GM23338 (cell line): ENCODE measurements around the gene VN1R5. TPM values are rescaled to one million over a fixed set of nuclear protein-coding genes. Genes with fewer than 3 reads are reported as not detected.

Experiments
- ATAC-seq: fragments of 200-7000 bp; cut with Tn5 transposase; 3 replicates; pipeline ENCODE4 v1.9.1; 2020
- DNase-seq: peaks from one replicate; pipeline ENCODE4 v3.0.0-alpha.2; 2015; ENCODE audit warnings: low spot score
- H2AFZ ChIP-seq: fragments of 200-600 bp; sonication (generic); 2 replicates; pipeline ENCODE4 v1.8.0; 2016; ENCODE audit warnings: antibody characterized with exemption, mild to moderate bottlenecking, moderate library complexity
- H3F3A ChIP-seq: fragments of 200-600 bp; sonication (generic); replicated peaks from 2 replicates; pipeline ENCODE4 v1.8.0; 2017; ENCODE audit warnings: antibody characterized with exemption, mixed run types, low read depth
- H3K27ac ChIP-seq: fragments of 200-600 bp; sonication (generic); 2 replicates; pipeline ENCODE4 v1.6.1; 2016; ENCODE audit warnings: low read depth
- H3K27me3 ChIP-seq: fragments of 200-600 bp; sonication (generic); 2 replicates; pipeline ENCODE4 v1.8.0; 2016; ENCODE audit warnings: mild to moderate bottlenecking, mixed run types, moderate library complexity; ENCODE audit not compliant: insufficient read depth
- H3K36me3 ChIP-seq: fragments of 200-600 bp; sonication (generic); 2 replicates; pipeline ENCODE4 v1.8.0; 2016; ENCODE audit warnings: mild to moderate bottlenecking; ENCODE audit not compliant: insufficient read depth
- H3K4me1 ChIP-seq: fragments of 200-600 bp; sonication (generic); 2 replicates; pipeline ENCODE4 v1.8.0; 2016; ENCODE audit warnings: mild to moderate bottlenecking, moderate library complexity; ENCODE audit not compliant: insufficient read depth
- H3K4me2 ChIP-seq: fragments of 200-600 bp; sonication (generic); 2 replicates; pipeline ENCODE4 v1.7.1; 2017; ENCODE audit warnings: mixed run types
- H3K4me3 ChIP-seq: fragments of 200-600 bp; sonication (generic); 2 replicates; pipeline ENCODE4 v1.6.1; 2016; ENCODE audit warnings: mixed run types
- H3K79me2 ChIP-seq: fragments of 200-600 bp; sonication (generic); replicated peaks from 2 replicates; pipeline ENCODE4 v1.8.0; 2017; ENCODE audit warnings: mild to moderate bottlenecking; ENCODE audit not compliant: insufficient read depth
- H3K9me2 ChIP-seq: fragments of 200-600 bp; sonication (generic); 2 replicates; pipeline ENCODE4 v1.8.0; 2017; ENCODE audit not compliant: insufficient read depth
- H4K20me1 ChIP-seq: fragments of 200-600 bp; sonication (generic); replicated peaks from 2 replicates; pipeline ENCODE4 v1.8.0; 2017; ENCODE audit warnings: mild to moderate bottlenecking; ENCODE audit not compliant: insufficient read depth
- H3K27ac Mint-ChIP-seq: 2 replicates; pipeline ENCODE4 v1.8.0; 2020; ENCODE audit warnings: inconsistent platforms, mild to moderate bottlenecking, moderate library complexity, mixed read lengths
- H3K27me3 Mint-ChIP-seq: 3 replicates; pipeline ENCODE4 v1.8.0; 2022; ENCODE audit warnings: low read depth, mild to moderate bottlenecking, moderate library complexity, mixed read lengths, inconsistent platforms; ENCODE audit not compliant: insufficient read depth, poor library complexity
- H3K36me3 Mint-ChIP-seq: 3 replicates; pipeline ENCODE4 v1.8.0; 2021; ENCODE audit warnings: low read depth, mild to moderate bottlenecking, inconsistent platforms, moderate library complexity, mixed read lengths
- H3K4me1 Mint-ChIP-seq: 3 replicates; pipeline ENCODE4 v1.8.0; 2020; ENCODE audit warnings: mild to moderate bottlenecking, inconsistent platforms, mixed read lengths
- H3K4me3 Mint-ChIP-seq: 3 replicates; pipeline ENCODE4 v1.8.0; 2021; ENCODE audit warnings: moderate library complexity, mild to moderate bottlenecking, inconsistent platforms, mixed read lengths
- H3K9me3 Mint-ChIP-seq: 3 replicates; pipeline ENCODE4 v1.8.0; 2020; ENCODE audit warnings: moderate library complexity, mild to moderate bottlenecking, inconsistent platforms, mixed read lengths
- EZH2 ChIP-seq: fragments of 200-600 bp; sonication (generic); IDR thresholded peaks from one replicate; pipeline ENCODE4 v1.8.0; 2017; ENCODE audit warnings: antibody characterized with exemption, mild to moderate bottlenecking, low read depth; ENCODE audit not compliant: unreplicated experiment
- JUNB ChIP-seq: IDR thresholded peaks from one replicate; pipeline ENCODE4 v1.6.1; 2016; ENCODE audit warnings: antibody characterized with exemption; ENCODE audit not compliant: unreplicated experiment
- NANOG ChIP-seq: IDR thresholded peaks from 2 replicates; pipeline ENCODE4 v1.6.1; 2016; ENCODE audit warnings: antibody characterized with exemption, borderline replicate concordance
- POLR2AphosphoS5 ChIP-seq: IDR thresholded peaks from 2 replicates; pipeline ENCODE4 v1.6.1; 2016; ENCODE audit warnings: antibody characterized with exemption, low read depth
- REST ChIP-seq: IDR thresholded peaks from one replicate; pipeline ENCODE4 v1.6.1; 2018; ENCODE audit warnings: antibody characterized with exemption; ENCODE audit not compliant: unreplicated experiment
- STAT1 ChIP-seq: IDR thresholded peaks from one replicate; pipeline ENCODE4 v1.6.1; 2016; ENCODE audit warnings: antibody characterized with exemption; ENCODE audit not compliant: unreplicated experiment
- ZNF114 ChIP-seq: fragments of 250-450 bp; sonication (Bioruptor Pico); IDR thresholded peaks from 2 replicates; pipeline ENCODE4 v1.5.0; 2020; ENCODE audit warnings: mild to moderate bottlenecking, moderate library complexity
- ZNF331 ChIP-seq: fragments of 250-450 bp; sonication (Bioruptor Pico); IDR thresholded peaks from 2 replicates; pipeline ENCODE4 v1.5.0; 2020; ENCODE audit warnings: low read depth, mild to moderate bottlenecking, moderate library complexity
- ZNF462 ChIP-seq: fragments of 250-450 bp; sonication (Bioruptor Pico); IDR thresholded peaks from 2 replicates; pipeline ENCODE4 v1.5.0; 2020; ENCODE audit warnings: mild to moderate bottlenecking, moderate library complexity
- polyA plus RNA-seq: library from polyadenylated mRNA; unstranded; fragments of >200 nt; fragmentation: Nextera tagmentation; extraction: Ambion mirVana; gene quantifications from 2 replicates; pipeline ENCODE4 v1.2.1, GENCODE V29; 2016
- total RNA-seq: library from RNA; depleted of rRNA; stranded (reverse); fragments of >200 nt; shearing (Covaris generic); gene quantifications from 2 replicates; pipeline ENCODE4 v1.2.3, GENCODE V29; 2014

Gene VN1R5
- total and polyA plus RNA-seq, 2 experiments from 2014 or later: not detected

- Mint-ChIP-seq H3K36me3 (peaks cover 98% of the 10 kb centered on the region), H3K4me3 (no peak overlapping the region), H3K27ac (no peak overlapping the region), H3K4me1 (peaks cover 38% of the 10 kb centered on the region), H3K27me3 (peaks cover 4% of the 10 kb centered on the region), H3K9me3 (no peaks in the 10 kb centered on the region)
- Histone ChIP-seq H3K27me3 (no peaks in the 10 kb centered on the region), H3K27ac (no peak overlapping the region), H3K4me1 (peaks cover 34% of the 10 kb centered on the region), H3K4me3 (no peak overlapping the region), H4K20me1 (no peaks in the 10 kb centered on the region), H3K4me2 (no peak overlapping the region), H2AFZ (no peak overlapping the region), H3K36me3 (peaks cover 26% of the 10 kb centered on the region), H3K79me2 (no peaks in the 10 kb centered on the region), H3K9me2 (peaks cover 10% of the 10 kb centered on the region; the same call in 1 of the 2 replicates), H3F3A (peaks cover 7% of the 10 kb centered on the region)
- ATAC-seq (no peak), DNase-seq (no peak)
- TF ChIP-seq ZNF331 (CRISPR knock-in tag) (no peak), JUNB (no peak), POLR2AphosphoS5 (no peak), ZNF114 (CRISPR knock-in tag) (no peak)
Measured at GRCh38 chr1:247301176-247301540, 45.3 kb downstream of the VN1R5 start.

GRCh38 chr1:247303216-247303615 lies 47.3 kb downstream of the VN1R5 start:
- Mint-ChIP-seq H3K4me3 (no peak overlapping the region), H3K9me3 (no peaks in the 10 kb centered on the region), H3K27me3 (peaks cover 2% of the 10 kb centered on the region), H3K36me3 (peaks cover 97% of the 10 kb centered on the region), H3K27ac (no peak overlapping the region), H3K4me1 (peaks cover 18% of the 10 kb centered on the region)
- peaks cover 38% of the 10 kb centered on the region for H3K36me3 ChIP-seq
- DNase-seq (no peak), ATAC-seq (no peak)
- H3K4me1 ChIP-seq: peaks cover 13% of the 10 kb centered on the region
- no peaks in the 10 kb centered on the region for H3K9me2 ChIP-seq
- no peak for TF ChIP-seq REST
- no peak for TF ChIP-seq ZNF114 (CRISPR knock-in tag)
- no peak for TF ChIP-seq STAT1
- no peak for TF ChIP-seq EZH2
- H3K27ac ChIP-seq: no peak overlapping the region
- no peaks in the 10 kb centered on the region for H3K27me3 ChIP-seq
- no peak overlapping the region for H2AFZ ChIP-seq
- H3K4me2 ChIP-seq: no peak overlapping the region
- no peak overlapping the region for H3K4me3 ChIP-seq
- H3F3A ChIP-seq: peaks cover 7% of the 10 kb centered on the region
- H4K20me1 ChIP-seq: 0 out of 2 replicates have a peak, but pooled peaks cover 5% of the 10 kb centered on the region
- H3K79me2 ChIP-seq: no peaks in the 10 kb centered on the region

GRCh38 chr1:247304031-247304430 lies 48.2 kb downstream of the VN1R5 start:
- H3K27me3 Mint-ChIP-seq: peaks cover 2% of the 10 kb centered on the region
- no peak overlapping the region for H3K4me3 Mint-ChIP-seq
- DNase-seq (no peak), ATAC-seq (no peak)
- no peaks in the 10 kb centered on the region for H3K9me3 Mint-ChIP-seq
- H3K9me2 ChIP-seq: no peaks in the 10 kb centered on the region
- peaks cover 10% of the 10 kb centered on the region for H3K4me1 Mint-ChIP-seq
- no peaks in the 10 kb centered on the region for H3K27me3 ChIP-seq
- H3K27ac ChIP-seq: no peak overlapping the region
- peaks cover 7% of the 10 kb centered on the region for H3F3A ChIP-seq
- H2AFZ ChIP-seq: no peak overlapping the region
- H3K36me3 Mint-ChIP-seq: peaks cover 97% of the 10 kb centered on the region
- H3K4me1 ChIP-seq: peaks cover 5% of the 10 kb centered on the region
- H3K79me2 ChIP-seq: no peaks in the 10 kb centered on the region
- H3K4me2 ChIP-seq: no peak overlapping the region
- peaks cover 38% of the 10 kb centered on the region for H3K36me3 ChIP-seq
- 0 out of 2 replicates have a peak, but pooled peaks cover 7% of the 10 kb centered on the region for H4K20me1 ChIP-seq
- no peak overlapping the region for H3K4me3 ChIP-seq
- no peak overlapping the region for H3K27ac Mint-ChIP-seq
- TF ChIP-seq ZNF462 (no peak), NANOG (no peak)
